ENCODE data around the gene UFD1.

The UFD1 gene

DNA sequence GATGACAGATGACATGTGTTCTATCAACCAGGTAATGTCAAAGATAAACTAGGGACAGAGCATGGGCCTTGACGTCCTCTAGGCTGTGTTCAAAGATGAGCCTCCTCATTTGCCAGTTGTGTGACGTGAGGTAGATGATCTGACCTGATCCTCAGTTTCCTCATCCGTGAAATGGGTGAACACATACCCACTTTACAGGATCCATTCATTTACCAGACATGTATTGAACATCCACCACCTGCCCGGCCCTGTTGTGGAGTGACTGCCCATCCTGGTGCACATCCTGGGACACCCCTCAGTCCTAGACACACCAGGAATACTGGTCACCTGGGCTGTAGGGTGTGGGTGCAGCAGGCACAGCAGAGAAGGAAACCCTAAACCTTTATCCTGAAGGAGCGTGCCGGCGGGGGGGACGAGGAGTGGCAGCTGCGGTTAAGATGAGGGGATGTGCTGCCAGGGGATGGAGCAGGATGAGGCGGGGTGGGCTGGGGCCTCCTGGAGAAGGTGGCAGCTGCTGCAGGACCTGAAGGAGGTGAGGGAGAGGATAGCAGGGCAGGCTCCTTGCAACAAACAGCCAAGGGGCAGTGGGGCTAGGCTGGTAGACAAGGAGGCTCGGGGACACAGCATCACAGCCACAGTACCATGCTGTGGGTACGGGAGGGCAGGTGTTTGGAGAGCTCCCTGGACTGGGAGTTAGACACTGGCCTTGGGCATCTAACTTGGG is 36.8 kb upstream of the UFD1 start:
- no peak for DNase-seq

DNA sequence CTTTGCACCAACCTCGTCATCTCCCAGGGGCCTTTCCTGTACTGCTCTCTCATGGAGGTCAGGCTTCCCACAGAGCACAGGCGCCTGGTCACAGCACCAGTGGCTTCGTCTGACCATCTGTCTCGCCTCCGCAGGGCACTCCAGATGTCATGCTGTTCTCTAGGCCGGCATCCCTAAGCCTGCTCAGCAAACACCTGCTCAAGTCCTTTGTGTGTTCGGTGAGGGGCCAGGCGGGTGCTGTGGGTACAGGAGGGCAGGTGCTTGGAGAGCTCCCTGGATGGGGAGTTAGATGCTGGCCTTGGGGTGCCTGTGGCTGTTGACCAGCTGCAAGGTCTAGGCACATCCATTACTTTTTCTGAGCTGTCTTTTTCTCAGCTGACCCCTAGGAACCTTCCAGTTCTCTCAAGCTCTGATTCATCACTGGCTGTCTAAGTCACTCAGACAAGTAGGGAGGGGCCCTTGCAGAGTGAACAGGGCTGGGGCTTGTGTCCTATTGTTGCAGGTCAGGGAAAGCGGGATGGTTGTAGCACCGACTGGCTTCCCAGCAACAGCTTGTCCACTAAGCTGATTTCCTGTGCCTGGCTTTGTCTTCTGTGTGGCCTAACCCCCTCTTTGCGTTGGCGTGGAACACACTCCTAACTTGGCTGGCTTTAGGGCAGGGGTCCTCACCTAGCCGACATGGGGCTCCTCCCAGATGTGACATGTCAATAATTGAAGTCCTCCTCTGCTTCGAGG is 36.0 kb upstream of the UFD1 start:
- DNase-seq = no peak

DNA sequence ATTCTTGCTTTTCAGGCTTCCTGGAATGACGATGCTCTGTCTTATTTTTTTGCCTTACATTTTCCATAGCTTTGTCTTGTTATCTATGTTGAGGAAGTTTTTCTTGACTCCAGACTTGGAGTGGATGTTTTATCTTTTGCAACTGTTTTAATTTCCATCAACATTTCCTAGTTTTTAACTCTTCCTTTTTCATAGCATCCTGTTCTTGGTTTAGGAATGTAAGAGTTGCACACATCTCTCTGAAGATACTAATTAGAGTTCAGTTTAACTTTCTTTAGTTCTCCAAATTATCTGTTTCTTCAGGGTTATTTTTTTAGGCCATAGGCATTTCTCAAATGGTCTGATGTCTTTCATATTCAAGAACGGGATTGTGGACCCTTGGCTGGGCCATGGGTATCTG is 34.8 kb upstream of the UFD1 start:
- no peak for DNase-seq

DNA sequence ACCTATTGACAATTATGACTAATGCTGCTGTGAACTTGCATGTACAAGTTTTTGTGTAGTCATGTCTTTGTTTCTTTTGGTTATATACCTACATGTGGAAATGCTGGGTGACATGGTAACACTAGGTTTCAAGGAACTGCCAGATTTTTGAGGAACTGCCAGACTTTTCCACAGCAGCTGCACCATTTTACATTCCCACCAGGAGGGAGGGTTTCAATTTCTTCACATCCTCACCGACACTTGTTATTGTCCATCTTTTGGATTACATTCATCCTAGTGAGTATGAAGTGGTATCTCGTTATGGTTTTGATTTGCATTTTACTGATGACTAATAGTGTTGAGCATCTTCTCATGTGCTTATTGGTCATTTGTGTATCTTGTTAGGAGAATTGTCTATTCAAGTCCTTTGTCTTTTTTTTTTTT is 31.9 kb upstream of the UFD1 start:
- DNase-seq = no peak

GRCh38 chr22:19509923-19510322 is 30.9 kb upstream of the UFD1 start:
- DNase-seq = no peak

- no peak for DNase-seq
Observed at GRCh38 chr22:19509191-19509590, 30.2 kb upstream of the UFD1 start.

DNA sequence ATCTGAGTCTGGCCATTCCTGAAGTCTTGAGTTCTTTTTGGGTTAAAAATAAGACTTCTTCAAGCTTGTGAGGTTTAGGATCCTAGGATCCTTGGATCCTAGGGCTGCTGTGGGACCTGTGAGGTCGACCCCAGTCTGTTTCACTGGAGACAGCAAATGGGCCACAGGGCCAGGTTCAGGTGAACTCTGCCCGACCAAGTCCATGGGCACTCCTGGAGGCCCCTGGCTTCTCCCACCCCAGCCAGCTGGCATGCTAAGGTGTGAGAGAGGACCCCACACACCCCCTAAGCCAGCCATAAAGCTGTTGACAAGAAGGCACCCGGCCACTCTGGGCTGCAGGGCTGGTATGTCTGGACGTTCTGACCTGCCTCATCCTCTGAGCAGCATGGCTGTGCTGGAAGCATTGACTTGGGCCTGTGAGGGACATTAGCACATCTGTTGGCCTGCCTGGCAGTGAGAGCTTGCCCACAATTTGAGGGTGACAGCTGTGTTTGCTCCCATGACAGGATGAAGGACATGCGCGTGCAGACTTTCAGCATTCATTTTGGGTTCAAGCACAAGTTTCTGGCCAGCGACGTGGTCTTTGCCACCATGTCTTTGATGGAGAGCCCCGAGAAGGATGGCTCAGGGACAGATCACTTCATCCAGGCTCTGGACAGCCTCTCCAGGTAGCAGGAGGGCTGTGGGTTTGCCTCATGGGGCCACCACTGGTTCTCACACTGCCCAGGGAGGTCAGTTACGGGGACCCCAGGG is 29.2 kb upstream of the UFD1 start:
- DNase-seq = no peak

- no peak for DNase-seq
Observed at GRCh38 chr22:19507534-19507861, 28.5 kb upstream of the UFD1 start.

GRCh38 chr22:19506212-19506611 is 27.2 kb upstream of the UFD1 start:
- no peak for DNase-seq

GRCh38 chr22:19505735-19506126 is 26.7 kb upstream of the UFD1 start:
- DNase-seq = no peak

DNA sequence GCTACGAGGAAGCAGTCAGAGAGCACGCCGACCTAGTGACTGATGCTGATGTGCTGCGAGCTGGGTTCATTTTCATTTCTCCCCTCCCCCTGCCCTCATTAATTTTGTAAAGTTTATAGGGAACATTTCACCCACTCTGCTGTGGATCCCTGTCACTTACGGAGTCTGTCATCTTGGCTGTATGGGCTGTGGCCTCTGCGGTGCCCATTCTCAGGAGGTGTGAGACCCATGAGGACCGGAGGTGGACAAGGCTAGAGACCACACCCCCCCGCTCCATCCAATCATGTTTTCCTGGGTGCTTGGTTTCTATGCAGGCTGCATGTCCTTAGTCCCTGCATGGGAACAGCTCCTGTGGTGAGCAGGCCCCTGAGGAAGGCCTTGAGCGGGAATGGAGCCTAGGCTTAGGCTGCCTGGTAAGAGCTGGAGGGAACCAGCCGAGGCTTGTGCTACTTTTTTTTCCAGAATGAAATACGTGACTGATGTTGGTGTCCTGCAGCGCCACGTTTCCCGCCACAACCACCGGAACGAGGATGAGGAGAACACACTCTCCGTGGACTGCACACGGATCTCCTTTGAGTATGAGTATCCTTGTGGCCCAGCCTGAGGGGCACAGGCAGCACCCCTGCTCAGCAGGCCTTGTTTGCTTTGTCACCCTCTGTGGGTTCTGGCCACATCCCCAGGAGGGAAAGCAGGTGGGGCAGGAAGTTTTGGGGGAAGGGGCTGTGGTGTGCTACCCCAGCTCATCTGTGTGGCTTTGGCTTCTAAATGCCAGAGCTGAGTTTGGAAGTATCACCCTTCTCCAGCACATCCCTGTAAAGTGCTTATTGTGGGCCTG is 26.1 kb upstream of the UFD1 start:
- DNase-seq = no peak

DNA sequence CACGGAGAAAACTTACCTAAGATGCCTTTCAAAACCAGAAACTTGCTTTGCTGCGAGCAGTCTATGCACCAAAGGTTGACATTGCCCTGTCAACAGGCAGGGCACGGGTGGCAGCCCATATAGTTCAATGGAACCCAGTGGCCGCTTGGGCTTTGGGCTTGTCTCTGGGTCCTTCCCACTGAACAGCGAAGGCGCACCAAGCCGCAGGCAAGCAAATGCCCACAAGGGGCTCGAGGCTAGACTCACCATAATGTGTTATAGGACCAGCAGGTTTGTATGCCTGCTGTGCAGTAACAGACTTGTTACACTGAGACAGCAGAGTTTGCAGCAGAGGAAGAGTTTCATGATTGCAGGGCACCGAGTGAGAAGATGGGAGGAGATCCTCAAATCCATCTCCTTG is 24.9 kb upstream of the UFD1 start:
- DNase-seq = no peak

- no peak for DNase-seq
Observed at GRCh38 chr22:19503367-19503766, 24.4 kb upstream of the UFD1 start.

DNA sequence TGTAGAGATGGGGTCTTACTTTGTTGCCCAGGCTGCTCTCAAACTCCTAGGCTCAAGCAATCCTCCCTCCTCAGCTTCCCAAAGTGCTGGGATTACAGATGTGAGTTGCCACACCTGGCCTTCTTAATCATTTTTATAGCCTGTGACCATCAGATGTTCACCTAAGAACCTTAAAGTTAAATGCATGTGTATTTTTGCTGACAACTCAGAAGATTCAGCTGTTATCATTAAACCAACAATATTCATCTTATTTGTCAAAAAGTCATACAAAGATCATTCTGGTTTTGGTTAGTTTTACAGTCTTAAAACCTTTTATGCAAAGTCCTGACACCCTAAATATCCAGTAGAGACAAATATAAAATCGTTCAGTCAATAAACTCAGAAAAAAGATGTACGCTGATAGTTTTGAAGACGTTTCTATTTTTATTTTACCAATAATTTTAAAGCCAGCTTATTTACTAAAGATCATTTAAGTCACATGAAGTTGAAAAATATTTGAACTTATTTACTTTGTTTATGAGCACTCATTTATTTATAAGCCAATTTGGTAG is 23.0 kb upstream of the UFD1 start:
- no peak for DNase-seq

DNA sequence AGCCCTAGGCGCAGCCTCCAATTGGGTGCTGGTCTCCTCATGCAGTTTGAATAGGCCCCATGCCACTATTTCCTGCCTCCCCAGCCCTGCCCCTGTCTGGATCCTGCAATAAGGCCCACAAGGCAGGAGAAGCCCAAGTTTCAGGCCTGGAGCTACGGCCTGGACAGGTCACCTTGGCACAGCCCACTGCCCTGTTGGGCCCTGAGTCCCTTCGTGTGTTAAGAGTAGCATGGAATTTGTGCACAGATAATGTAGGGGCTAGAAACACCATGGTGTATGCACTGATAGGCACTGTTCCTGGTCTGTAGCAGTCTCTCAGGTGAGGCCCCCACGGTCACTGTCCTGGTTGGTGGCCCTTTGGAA is 20.9 kb upstream of the UFD1 start:
- DNase-seq = no peak

DNA sequence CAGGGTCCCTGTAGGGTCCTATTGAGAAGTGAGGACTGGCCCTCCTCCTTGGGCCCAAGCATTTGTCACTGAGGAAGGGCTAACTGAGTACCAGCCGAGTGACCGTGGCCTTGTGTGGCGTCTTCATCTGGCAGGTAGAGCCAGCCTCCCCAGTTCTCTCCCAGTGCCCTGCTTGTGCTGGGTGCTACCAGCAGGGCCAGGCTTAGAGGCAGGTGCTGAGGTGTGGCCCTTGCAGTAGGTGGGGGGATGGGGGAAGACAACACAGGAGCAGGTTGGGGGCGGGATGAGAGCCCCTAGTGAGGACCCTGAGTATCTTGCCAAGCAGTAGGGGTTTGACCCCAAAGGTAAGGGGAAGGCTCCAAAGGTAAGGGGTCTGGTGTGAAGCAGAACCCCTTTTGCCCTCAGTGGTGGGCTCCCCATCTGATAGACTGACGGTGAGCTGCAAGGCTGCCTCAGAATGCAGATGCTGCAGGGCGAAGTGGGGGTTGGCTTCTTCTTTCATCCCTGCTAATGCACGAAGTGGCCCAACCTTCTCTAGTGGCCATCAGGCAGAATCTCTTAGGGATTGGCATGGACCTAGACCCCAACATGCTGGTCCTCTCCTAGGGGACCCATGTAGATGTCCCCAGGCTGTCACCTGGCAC is 20.4 kb upstream of the UFD1 start:
- no peak for DNase-seq

GRCh38 chr22:19498866-19499190 is 19.8 kb upstream of the UFD1 start:
- DNase-seq = no peak

- no peak for DNase-seq
Observed at GRCh38 chr22:19498154-19498865, 19.3 kb upstream of the UFD1 start.

DNA sequence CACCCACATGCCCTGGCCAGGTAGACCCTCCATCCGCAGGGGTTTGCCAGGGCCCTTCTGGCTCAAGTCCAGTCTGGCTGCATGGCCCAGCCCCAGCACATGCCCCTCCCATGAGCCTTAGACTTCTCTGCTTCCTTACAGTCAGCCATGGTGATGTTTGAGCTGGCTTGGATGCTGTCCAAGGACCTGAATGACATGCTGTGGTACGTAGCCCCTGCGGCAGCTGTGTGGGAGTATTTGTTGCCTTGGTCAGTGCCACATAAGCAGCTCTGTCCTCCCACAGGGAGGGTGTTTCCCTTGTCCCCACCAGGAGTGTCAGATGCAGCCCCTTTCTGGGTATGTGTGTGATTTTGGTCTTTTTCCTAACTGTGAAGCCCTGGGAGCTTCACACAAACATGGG is 18.3 kb upstream of the UFD1 start:
- no peak for DNase-seq

DNA sequence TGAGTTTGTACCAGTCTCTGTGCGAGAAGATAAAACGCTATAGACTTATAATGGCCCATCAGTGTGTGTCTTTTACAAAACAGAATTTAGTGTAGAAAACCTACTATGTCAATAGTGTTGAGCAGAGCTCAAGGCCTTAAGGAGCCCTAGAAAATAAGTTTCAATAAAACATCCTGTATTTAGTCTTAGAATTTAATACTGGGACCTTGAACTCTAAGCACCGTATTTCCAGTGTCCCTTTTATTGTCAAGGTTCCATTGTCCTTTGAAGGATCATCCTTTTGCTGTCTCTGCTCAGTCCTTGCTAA is 17.3 kb upstream of the UFD1 start:
- no peak for DNase-seq

GRCh38 chr22:19495562-19496323 is 16.8 kb upstream of the UFD1 start:
- no peak for DNase-seq

Data from stimulated activated CD4-positive, alpha-beta T cell treated with anti-CD3 and anti-CD28 coated beads, Interleukin-15, amount 100 ng/mL, for 24 hours (primary cell).